ENCODE data around the gene MYH6. TPM values are rescaled to one million over a fixed set of nuclear protein-coding genes. Genes with fewer than 3 reads are reported as not detected.

MYH6 gene
- total RNA-seq, 1 donor from 2014 or later, result not detected

- Histone ChIP-seq H3K79me2 (ENCODE audit: insufficient read depth, low read length) (no peaks in the 10 kb centered on the region), H3K27me3 (ENCODE audit: insufficient read depth, low read length) (peaks cover 2% of the 10 kb centered on the region), H2AFZ (ENCODE audit: low read depth, low read length) (no peak overlapping the region), H3K4me1 (ENCODE audit: insufficient read depth, low read length) (no peaks in the 10 kb centered on the region), H3K4me3 (ENCODE audit: insufficient read depth, low read depth, low read length) (no peak overlapping the region), H3K9ac (ENCODE audit: low read length) (no peak overlapping the region), H4K20me1 (ENCODE audit: insufficient read depth, low read length) (no peaks in the 10 kb centered on the region), H3K36me3 (ENCODE audit: insufficient read depth, low read length) (no peaks in the 10 kb centered on the region), H3K4me2 (ENCODE audit: low read length) (no peak overlapping the region), H3K27ac (ENCODE audit: low read depth, low read length) (no peak overlapping the region), H3K9me3 (ENCODE audit: insufficient read depth, low read depth, low read length) (no peaks in the 10 kb centered on the region)
- H3K9me3 Mint-ChIP-seq (ENCODE audit: unreplicated experiment), result peaks cover 1% of the 10 kb centered on the region
- no peak overlapping the region for H3K4me3 Mint-ChIP-seq (ENCODE audit: unreplicated experiment)
- peaks cover 3% of the 10 kb centered on the region for H3K4me1 Mint-ChIP-seq (ENCODE audit: low read depth, unreplicated experiment)
- FAIRE-seq (no peak), DNase-seq (ENCODE audit: low read depth) (no peak)
- peaks cover 3% of the 10 kb centered on the region for H3K36me3 Mint-ChIP-seq (ENCODE audit: low read depth, unreplicated experiment)
- H3K27ac Mint-ChIP-seq (ENCODE audit: unreplicated experiment), result peak overlapping the region; percentile 12
- H3K27me3 Mint-ChIP-seq (ENCODE audit: low read depth, unreplicated experiment), result peaks cover 60% of the 10 kb centered on the region
- no peak for TF ChIP-seq CTCF (IDR thresholded peaks at IDR 0.05; ENCODE audit: insufficient read depth, low read depth, low read length)
- TF ChIP-seq EZH2 (IDR thresholded peaks at IDR 0.05; ENCODE audit: insufficient read depth, low read length), result no peak
Observed at GRCh38 chr14:23382276-23382675, 25.8 kb downstream of the MYH6 start.

GRCh38 chr14:23381871-23382270 lies 26.2 kb downstream of the MYH6 start:
- no peaks in the 10 kb centered on the region for H3K9me3 ChIP-seq (ENCODE audit: insufficient read depth, low read depth, low read length)
- peaks cover 3% of the 10 kb centered on the region for H3K4me1 Mint-ChIP-seq (ENCODE audit: low read depth, unreplicated experiment)
- no peak for TF ChIP-seq EZH2 (IDR thresholded peaks at IDR 0.05; ENCODE audit: insufficient read depth, low read length)
- TF ChIP-seq CTCF (IDR thresholded peaks at IDR 0.05; ENCODE audit: insufficient read depth, low read depth, low read length), result no peak
- peak overlapping the region; percentile 12 for H3K27ac Mint-ChIP-seq (ENCODE audit: unreplicated experiment)
- H3K4me2 ChIP-seq (ENCODE audit: low read length), result no peak overlapping the region
- H3K36me3 ChIP-seq (ENCODE audit: insufficient read depth, low read length), result no peaks in the 10 kb centered on the region
- H3K36me3 Mint-ChIP-seq (ENCODE audit: low read depth, unreplicated experiment), result peaks cover 3% of the 10 kb centered on the region
- H4K20me1 ChIP-seq (ENCODE audit: insufficient read depth, low read length), result no peaks in the 10 kb centered on the region
- H3K27ac ChIP-seq (ENCODE audit: low read depth, low read length), result no peak overlapping the region
- H3K4me1 ChIP-seq (ENCODE audit: insufficient read depth, low read length), result no peaks in the 10 kb centered on the region
- no peak overlapping the region for H2AFZ ChIP-seq (ENCODE audit: low read depth, low read length)
- no peak overlapping the region for H3K4me3 ChIP-seq (ENCODE audit: insufficient read depth, low read depth, low read length)
- no peak for FAIRE-seq
- no peak for DNase-seq (ENCODE audit: low read depth)
- peaks cover 2% of the 10 kb centered on the region for H3K27me3 ChIP-seq (ENCODE audit: insufficient read depth, low read length)
- no peak overlapping the region for H3K9ac ChIP-seq (ENCODE audit: low read length)
- H3K27me3 Mint-ChIP-seq (ENCODE audit: low read depth, unreplicated experiment), result peaks cover 61% of the 10 kb centered on the region
- H3K9me3 Mint-ChIP-seq (ENCODE audit: unreplicated experiment), result peaks cover 1% of the 10 kb centered on the region
- no peaks in the 10 kb centered on the region for H3K79me2 ChIP-seq (ENCODE audit: insufficient read depth, low read length)
- H3K4me3 Mint-ChIP-seq (ENCODE audit: unreplicated experiment), result no peak overlapping the region

- H3K79me2 ChIP-seq (ENCODE audit: insufficient read depth, low read length), result no peaks in the 10 kb centered on the region
- H3K9ac ChIP-seq (ENCODE audit: low read length), result no peak overlapping the region
- DNase-seq (ENCODE audit: low read depth) (no peak), FAIRE-seq (no peak)
- no peak overlapping the region for H3K27ac ChIP-seq (ENCODE audit: low read depth, low read length)
- peaks cover 3% of the 10 kb centered on the region for H3K36me3 Mint-ChIP-seq (ENCODE audit: low read depth, unreplicated experiment)
- H3K4me1 Mint-ChIP-seq (ENCODE audit: low read depth, unreplicated experiment), result peaks cover 3% of the 10 kb centered on the region
- peaks cover 1% of the 10 kb centered on the region for H3K9me3 Mint-ChIP-seq (ENCODE audit: unreplicated experiment)
- H3K27me3 ChIP-seq (ENCODE audit: insufficient read depth, low read length), result peaks cover 2% of the 10 kb centered on the region
- no peak overlapping the region for H3K4me3 Mint-ChIP-seq (ENCODE audit: unreplicated experiment)
- no peaks in the 10 kb centered on the region for H3K9me3 ChIP-seq (ENCODE audit: insufficient read depth, low read depth, low read length)
- H3K36me3 ChIP-seq (ENCODE audit: insufficient read depth, low read length), result no peaks in the 10 kb centered on the region
- H3K27me3 Mint-ChIP-seq (ENCODE audit: low read depth, unreplicated experiment), result peaks cover 63% of the 10 kb centered on the region
- H3K27ac Mint-ChIP-seq (ENCODE audit: unreplicated experiment), result no peak overlapping the region
- H3K4me3 ChIP-seq (ENCODE audit: insufficient read depth, low read depth, low read length), result no peak overlapping the region
- no peaks in the 10 kb centered on the region for H4K20me1 ChIP-seq (ENCODE audit: insufficient read depth, low read length)
- no peaks in the 10 kb centered on the region for H3K4me1 ChIP-seq (ENCODE audit: insufficient read depth, low read length)
- TF ChIP-seq CTCF (IDR thresholded peaks at IDR 0.05; ENCODE audit: insufficient read depth, low read depth, low read length), result no peak
- no peak for TF ChIP-seq EZH2 (IDR thresholded peaks at IDR 0.05; ENCODE audit: insufficient read depth, low read length)
- H2AFZ ChIP-seq (ENCODE audit: low read depth, low read length), result no peak overlapping the region
- H3K4me2 ChIP-seq (ENCODE audit: low read length), result no peak overlapping the region
Observed at GRCh38 chr14:23380976-23381375, 27.1 kb downstream of the MYH6 start.
